ENCODE data around the gene DACT2.
"Not testable (repeated sequence)": the region's sequence is repeated elsewhere in the genome, so short reads cannot be mapped to it uniquely, and the experiment has no call there.

The DACT2 gene, protein sequence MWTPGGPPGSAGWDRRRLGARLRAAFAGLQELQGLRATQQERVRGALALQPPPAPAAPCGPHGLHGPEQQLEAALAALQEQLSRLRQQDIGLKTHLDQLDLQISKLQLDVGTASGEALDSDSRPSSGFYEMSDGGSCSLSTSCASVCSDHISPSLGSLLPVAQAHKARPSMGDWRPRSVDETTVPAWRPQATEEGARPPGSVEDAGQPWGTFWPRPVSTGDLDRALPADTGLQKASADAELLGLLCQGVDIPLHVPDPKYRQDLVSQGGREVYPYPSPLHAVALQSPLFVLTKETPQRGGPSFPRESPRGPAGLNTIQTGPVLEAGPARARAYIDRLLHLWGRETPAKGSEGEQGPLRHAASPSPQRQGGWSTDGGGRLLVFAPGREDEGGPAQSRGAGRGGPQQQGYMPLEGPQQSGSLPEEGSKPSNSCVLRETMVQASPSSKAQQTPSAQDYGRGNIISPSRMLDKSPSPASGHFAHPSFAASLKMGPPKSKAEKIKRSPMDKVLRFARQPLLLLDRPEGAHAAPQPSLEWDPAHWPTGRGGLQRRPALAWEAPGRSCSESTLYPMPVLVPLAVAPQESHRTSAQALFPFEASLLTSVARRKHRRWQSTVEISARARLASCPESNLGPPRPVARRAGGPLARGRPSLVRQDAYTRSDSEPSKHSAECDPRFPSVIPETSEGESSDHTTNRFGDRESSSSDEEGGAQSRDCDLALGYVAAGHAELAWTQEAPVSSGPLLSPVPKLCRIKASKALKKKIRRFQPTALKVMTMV

GRCh38 chr6:168319279-168320111 is at the start of gene DACT2:
Gene DACT2, minus strand, starts transcription at chr6:168319777. Its CDS starts 144 bp downstream, at chr6:168319633.
- DNase-seq = no peak

- no peak for DNase-seq
Observed at GRCh38 chr6:168368936-168369335, 49.4 kb upstream of the DACT2 start.

DNA sequence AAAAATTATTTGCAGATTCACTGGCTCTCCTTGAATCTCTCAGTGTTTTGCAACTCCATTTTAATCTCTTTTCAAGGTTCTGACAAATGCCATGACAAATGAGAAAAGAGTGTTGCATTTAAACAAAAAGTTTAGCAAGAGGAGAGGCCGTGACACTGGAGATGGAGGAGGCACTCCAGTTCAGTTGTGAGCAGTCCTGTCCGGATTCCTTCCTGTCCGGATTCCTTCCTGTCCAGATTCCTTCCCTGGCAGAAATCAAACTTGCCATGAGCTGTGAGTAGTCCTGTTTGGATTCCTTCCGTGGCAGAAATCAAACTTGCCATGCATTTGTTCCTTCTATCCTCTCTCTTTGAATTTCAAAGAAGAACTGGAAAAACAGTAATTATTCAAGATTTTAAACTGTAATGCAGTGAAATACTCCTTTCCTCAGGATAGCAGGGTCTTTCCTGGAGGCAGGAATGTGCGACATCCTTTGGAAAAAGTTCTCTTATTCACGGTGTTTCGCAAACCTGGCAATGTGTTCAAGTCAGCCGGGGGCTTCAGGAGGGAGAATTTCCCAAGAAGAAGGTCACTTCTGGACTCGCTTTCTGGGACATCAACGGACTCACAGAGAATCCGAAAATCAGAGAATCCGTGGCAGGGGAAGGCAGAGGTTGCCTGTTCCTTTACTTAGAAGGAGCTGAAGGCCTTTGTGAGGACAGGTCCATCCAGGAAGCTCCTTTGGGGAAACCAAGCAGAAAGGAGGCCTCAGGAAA is 48.7 kb upstream of the DACT2 start:
- DNase-seq = no peak

DNA sequence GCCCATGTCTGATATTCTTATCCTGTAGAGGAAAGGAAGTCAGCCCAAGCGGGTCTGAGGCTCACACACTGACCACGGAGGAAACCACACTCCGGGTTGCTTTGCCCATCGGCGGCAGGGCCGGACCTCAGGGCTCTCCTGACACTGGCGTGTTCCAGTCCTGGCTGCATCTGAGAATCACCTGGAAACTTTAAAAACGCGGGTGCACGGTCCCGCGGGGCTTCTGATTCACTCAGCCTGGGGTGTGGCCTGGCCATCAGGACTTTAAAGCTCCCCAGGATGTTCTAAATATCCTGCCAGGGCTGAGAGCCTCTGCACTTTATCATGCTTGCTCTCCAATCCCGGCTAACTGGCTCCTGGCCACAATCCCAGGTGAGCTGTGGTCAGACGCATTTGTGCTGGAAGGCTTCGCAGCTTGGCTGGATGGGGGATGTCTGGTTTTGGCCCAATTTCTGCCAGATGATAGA is 47.7 kb upstream of the DACT2 start:
- DNase-seq = no peak

- DNase-seq = no peak
Observed at GRCh38 chr6:168366473-168366872, 46.9 kb upstream of the DACT2 start.

DNA sequence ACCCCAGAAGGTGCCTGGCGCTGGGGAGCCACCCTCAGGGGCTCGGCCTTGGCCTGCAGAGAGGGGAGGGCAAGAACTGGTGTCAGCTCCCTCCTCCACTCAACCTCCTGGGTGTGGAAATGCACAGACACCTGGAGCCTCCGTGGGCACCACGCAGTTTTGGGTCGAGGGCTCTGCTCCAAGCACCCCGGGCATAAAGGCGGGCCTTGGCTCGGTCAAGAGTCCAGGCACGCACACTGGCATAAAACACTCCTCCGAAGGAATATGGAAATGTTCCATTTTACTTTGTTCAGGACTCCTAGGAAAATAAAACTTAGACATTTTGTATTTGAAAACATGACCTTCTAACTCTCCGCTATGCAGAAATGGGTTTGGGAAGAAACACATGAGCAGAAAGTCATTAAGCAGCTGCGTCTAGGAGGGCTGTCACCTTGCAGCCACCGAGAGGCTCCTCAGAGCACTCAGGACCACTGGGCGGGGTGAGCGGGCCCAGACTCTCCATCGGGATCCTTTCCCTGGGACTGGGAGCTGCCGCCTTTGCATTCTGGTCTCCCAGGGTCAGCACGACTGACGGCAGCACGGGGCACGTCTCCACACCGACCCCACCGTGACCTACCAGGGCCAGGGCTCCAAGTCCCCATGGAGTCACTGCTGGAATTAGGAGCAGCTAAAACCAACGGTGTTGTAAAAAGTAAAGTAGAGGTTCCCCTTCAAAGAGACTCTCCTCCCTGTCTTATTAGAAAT is 46.0 kb upstream of the DACT2 start:
- no peak for DNase-seq

DNA sequence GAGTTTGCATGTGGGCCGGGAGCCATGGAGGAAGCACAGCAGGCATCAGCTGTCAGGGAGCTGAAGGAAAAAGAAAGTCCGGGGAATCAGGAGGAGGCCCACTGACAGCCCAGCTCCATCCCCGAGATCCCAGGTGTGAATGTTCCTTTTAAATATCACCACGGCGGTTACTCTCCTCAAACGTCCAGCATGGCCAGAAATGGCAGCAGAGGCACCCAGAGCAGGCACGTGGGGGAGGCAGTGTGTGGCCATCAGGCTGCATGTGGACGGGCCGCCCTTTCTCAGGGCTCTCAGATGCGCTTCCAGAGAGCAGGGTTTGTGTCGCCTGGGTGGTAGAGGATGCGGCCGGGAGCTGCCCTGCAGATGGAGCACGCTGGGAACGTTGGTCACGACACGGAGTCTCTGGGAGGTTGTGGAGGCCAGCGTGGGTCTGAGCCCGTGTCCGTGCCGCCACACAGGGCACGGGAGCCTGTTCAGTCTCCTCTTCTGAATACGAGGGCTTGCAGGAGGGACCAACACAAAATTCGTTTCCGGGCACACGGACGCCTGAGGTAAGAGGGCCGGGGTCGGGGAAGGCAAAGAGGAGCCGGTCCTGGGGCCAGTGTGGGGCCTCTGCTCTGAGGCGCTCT is 45.3 kb upstream of the DACT2 start:
- no peak for DNase-seq

- DNase-seq = no peak
Observed at GRCh38 chr6:168363811-168364792, 44.5 kb upstream of the DACT2 start.

GRCh38 chr6:168363302-168363701 is 43.7 kb upstream of the DACT2 start:
- DNase-seq = no peak

DNA sequence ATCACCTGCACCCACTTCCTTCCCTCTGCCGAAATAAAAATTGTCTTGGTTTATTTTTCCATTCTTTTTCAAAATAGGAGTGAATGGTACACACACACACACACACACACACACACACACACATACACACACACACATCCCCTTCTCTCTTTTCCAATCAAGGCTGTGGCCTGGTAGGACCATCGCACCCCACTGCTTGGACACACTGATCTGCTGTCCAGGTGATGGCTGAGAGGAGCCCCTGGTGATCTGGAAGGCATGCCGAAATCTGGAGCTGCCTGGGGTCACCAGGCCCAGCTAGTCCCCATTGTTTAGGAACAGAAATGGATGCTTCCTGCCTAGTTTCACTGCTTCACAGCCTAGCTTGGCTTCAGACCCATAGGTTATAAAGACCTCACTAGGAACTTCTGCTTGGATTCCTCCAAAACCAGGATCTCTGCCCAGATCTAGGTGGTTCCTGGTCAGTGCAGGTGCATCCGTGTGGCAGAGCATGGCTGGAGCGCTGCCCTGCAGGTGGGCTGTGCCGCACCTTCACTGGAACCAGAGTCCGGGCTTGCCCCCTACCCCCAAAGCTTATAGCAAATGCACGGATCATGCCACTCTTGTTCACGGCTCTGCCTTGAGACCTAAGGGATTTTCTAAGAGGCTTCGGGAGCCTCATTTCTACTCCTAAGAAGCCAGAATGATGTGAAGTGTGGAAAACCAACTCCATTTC is 42.9 kb upstream of the DACT2 start:
- no peak for DNase-seq

DNA sequence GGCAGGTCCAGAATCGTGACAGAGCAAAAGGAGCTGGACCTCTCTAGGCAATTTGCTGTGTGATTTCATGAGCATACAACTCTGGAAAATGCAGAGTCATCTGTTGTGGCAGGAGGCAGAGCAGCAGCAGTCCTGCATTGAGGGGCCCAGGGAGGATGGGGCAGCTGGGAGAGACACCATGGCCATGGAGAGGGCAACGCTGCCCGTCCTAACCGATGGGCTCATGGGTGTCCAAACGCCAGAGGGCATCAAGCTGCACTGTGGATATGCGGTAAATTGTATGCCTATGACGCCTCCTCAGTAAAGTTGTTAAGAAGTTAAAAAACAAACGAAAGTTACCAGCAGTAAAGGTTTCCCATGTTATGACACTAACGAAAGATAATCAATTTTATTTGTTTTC is 42.2 kb upstream of the DACT2 start:
- no peak for DNase-seq

DNA sequence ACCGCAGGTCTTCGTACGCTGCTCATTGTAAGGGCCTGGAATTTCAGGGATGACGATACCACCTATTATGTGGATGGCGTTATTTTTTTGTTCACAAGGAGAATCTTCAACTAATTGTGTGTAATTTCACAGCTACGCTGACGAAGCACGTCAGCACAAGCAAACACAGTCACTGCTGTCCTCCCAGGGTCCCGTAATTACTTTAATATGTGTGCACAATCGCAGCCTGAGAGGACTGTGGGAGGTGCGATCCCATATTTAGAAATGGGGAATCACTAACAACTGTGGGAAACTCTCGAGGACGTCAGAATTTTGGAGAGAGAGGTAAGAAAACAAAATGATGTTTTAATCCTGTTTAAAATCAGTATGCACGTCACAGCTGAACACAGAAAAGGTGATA is 40.2 kb upstream of the DACT2 start:
- no peak for DNase-seq

DNA sequence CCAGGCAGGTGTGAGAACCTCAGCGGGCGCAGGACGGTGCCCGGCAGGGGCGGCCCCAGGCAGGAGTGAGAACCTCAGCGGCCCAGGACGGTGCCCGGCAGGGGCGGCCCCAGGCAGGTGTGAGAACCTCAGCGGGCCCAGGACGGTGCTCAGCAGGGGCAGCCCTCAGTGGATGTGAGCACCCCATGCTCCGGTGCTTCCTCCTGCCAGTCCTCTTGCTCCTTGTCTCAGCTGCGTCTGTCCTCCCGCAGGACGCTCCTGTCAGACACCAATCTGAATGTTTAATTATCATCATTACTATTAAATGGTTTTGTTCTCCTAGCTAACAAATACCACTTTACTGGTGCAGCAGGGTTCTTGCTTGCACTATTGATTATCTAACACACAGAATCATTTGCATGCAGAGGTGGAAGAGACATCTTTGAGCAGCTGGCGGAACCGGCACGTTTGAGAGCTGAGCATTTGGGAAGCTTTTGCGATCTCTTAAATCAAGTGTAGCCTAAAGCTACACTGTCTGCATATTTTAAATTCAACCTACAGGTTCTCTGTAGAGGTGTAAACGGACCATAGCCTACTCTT is 39.4 kb upstream of the DACT2 start:
- DNase-seq = no peak

GRCh38 chr6:168356872-168357271 is 37.3 kb upstream of the DACT2 start:
- DNase-seq = not testable (repeated sequence)

- DNase-seq = peak; percentile 51
Observed at GRCh38 chr6:168355716-168356522, 36.3 kb upstream of the DACT2 start.

DNA sequence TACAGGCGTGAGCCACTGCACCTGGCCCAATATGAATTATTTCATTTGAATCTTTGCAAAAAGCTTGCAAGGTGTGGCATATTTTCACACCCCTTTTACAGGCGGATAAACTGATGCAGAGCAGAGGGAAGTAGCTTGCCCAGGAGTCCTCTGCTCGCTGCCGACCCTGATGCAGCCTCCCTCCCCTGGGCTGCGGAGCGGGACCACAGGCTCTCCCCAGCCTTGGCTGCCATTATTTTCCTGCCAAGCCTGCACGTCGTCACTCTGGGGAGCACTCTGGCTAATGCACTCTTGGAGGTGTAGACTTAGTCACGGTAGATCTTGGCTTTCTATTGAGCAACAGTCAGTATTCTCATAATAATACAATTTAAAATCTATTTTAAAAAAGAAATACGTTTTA is 34.8 kb upstream of the DACT2 start:
- no peak for DNase-seq

- DNase-seq = no peak
Observed at GRCh38 chr6:168353041-168353440, 33.5 kb upstream of the DACT2 start.

DNA sequence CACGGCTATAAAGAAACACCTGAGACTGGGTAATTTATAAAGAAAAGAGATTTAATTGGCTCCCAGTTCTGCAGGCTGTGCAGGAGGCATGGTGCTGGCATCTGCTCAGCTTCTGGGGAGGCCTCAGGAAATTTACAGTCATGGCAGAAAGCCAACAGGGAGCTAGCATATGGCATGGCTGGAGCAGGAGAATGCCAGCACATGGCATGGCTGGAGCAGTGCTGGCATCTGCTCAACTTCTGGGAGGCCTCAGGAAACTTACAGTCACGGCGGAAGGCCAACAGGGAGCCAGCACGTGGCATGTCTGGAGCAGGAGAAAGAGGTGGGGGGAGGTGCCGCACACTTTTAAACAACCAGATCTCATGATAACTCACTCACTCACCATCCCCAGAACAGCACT is 32.5 kb upstream of the DACT2 start:
- no peak for DNase-seq
